GM19035 (cell line): ENCODE measurements around the gene RBM15B.
"Not testable (repeated sequence)": the region's sequence is repeated elsewhere in the genome, so short reads cannot be mapped to it uniquely, and the experiment has no call there.

Source experiments
- ATAC-seq: cut with Tn5 transposase; IDR thresholded peaks from one replicate; pipeline ENCODE4 v1.9.1; 2021; ENCODE audit not compliant: unreplicated experiment

Gene RBM15B

GRCh38 chr3:51378065-51378464 is 13.0 kb upstream of the RBM15B start:
- ATAC-seq, result no peak

GRCh38 chr3:51378726-51379125 is 12.4 kb upstream of the RBM15B start:
- ATAC-seq, result no peak

- ATAC-seq, result no peak
Measured at GRCh38 chr3:51379301-51379700, 11.8 kb upstream of the RBM15B start.

GRCh38 chr3:51379746-51380455 is 11.2 kb upstream of the RBM15B start:
- no peak for ATAC-seq

GRCh38 chr3:51380601-51381332 is 10.3 kb upstream of the RBM15B start:
- no peak for ATAC-seq

- no peak for ATAC-seq
Measured at GRCh38 chr3:51381333-51381705, 9.8 kb upstream of the RBM15B start.

GRCh38 chr3:51382076-51382745 is 8.9 kb upstream of the RBM15B start:
- no peak for ATAC-seq

GRCh38 chr3:51382947-51383578 is 8.0 kb upstream of the RBM15B start:
- ATAC-seq, result no peak

- ATAC-seq, result peak; percentile 19
Measured at GRCh38 chr3:51384055-51384725, 6.9 kb upstream of the RBM15B start.

GRCh38 chr3:51384726-51385473 is 6.2 kb upstream of the RBM15B start, which contains the start of gene MANF:
Gene MANF, plus strand, starts transcription at chr3:51385291. Its CDS starts 52 bp downstream, at chr3:51385343.
- peak; percentile 95 for ATAC-seq

GRCh38 chr3:51385621-51386091 is 5.4 kb upstream of the RBM15B start:
- no peak for ATAC-seq

GRCh38 chr3:51386159-51386851 is 4.8 kb upstream of the RBM15B start:
- no peak for ATAC-seq

- ATAC-seq, result no peak
Measured at GRCh38 chr3:51386852-51387229, 4.2 kb upstream of the RBM15B start.

GRCh38 chr3:51387281-51387680 is 3.8 kb upstream of the RBM15B start:
- ATAC-seq, result not testable (repeated sequence)

GRCh38 chr3:51388286-51389029 is 2.6 kb upstream of the RBM15B start:
- ATAC-seq, result no peak

- no peak for ATAC-seq
Measured at GRCh38 chr3:51389423-51390183, 1.5 kb upstream of the RBM15B start.

- peak; percentile 6 for ATAC-seq
Measured at GRCh38 chr3:51390246-51391074, 625 bp upstream of the RBM15B start.
